Upper lobe of left lung (tissue), 6 donors: ENCODE data around the gene DOK4. TPM values are rescaled to one million over a fixed set of nuclear protein-coding genes. Genes with fewer than 3 reads are reported as not detected.
A peak's percentile ranks its signal among the peaks of the same experiment; 100 is the strongest.

Source experiments
- ATAC-seq, 2 donors: fragments of 200-7000 bp; cut with Tn5 transposase; one replicate each; pipeline ENCODE4 v1.9.1; 2022; ENCODE audit warnings: mild to moderate bottlenecking in 2 of 2, moderate library complexity in 2 of 2; ENCODE audit not compliant: low FRiP score in 2 of 2
- DNase-seq, 2 donors: peaks; one replicate each; pipeline ENCODE4 v3.0.0-alpha.2; 2019 to 2020
- H3K27ac ChIP-seq, 4 donors: fragments of 200-600 bp; sonication (generic); one replicate each; pipeline ENCODE4 v1.5.1; 2016 to 2019
- H3K27me3 ChIP-seq, 4 donors: fragments of 200-600 bp; sonication (generic); one replicate each; pipeline ENCODE4 v1.5.1; 2017 to 2019
- H3K36me3 ChIP-seq, 4 donors: fragments of 200-600 bp; sonication (generic); one replicate each; pipeline ENCODE4 v1.5.1; 2016 to 2019
- H3K4me1 ChIP-seq, 4 donors: fragments of 200-600 bp; sonication (generic); one replicate each; pipeline ENCODE4 v1.5.1; 2018 to 2019
- H3K4me3 ChIP-seq, 4 donors: fragments of 200-600 bp; sonication (generic); one replicate each; pipeline ENCODE4 v1.5.1; 2017 to 2019; ENCODE audit warnings: mild to moderate bottlenecking in 2 of 4, moderate library complexity in 1 of 4
- H3K9me3 ChIP-seq, 4 donors: fragments of 200-600 bp; sonication (generic); one replicate each; pipeline ENCODE4 v1.5.1; 2018 to 2019
- EP300 ChIP-seq, 4 donors: sonication (generic); formaldehyde crosslinking; IDR thresholded peaks; one replicate each; pipeline ENCODE4 v1.5.1; 2017; ENCODE audit warnings: antibody characterized with exemption in 4 of 4, control low read depth in 2 of 4
- POLR2A ChIP-seq, 4 donors: fragments of 450-650 bp; IDR thresholded peaks; one replicate each; pipeline ENCODE4 v1.5.1; 2016 to 2017; ENCODE audit warnings: antibody characterized with exemption in 4 of 4, mild to moderate bottlenecking in 2 of 4
- POLR2AphosphoS5 ChIP-seq, 2 donors: sonication (generic); formaldehyde crosslinking; IDR thresholded peaks; one replicate each; pipeline ENCODE4 v1.5.1; 2017; ENCODE audit warnings: antibody characterized with exemption in 2 of 2
- WGBS, 2 donors: methylation state at CpG; one replicate each; pipeline ENCODE4 v1.1.5; 2017 to 2018; 5-methylcytosine and 5-hydroxymethylcytosine counted together
- total RNA-seq, 6 donors: library from RNA; depleted of rRNA in 4 of 6; stranded (reverse); fragments of >200 nt in 4 of 6; gene quantifications; one replicate each; pipeline versions ENCODE4 v1.1.0 to v1.2.1, GENCODE V29; 2016 to 2021
- TF ChIP-seq, protein P1 (sequence below), 6 experiments: fragments of 450-650 bp in 4 of 6; fragments of 200-600 bp in 2 of 6; sonication (generic) in 2 of 6; IDR thresholded peaks; one replicate each; pipeline ENCODE4 v1.5.1; 2016 to 2019; ENCODE audit warnings: antibody characterized with exemption in 6 of 6
- donor health status: DM: no; HTN: no; CAD: no; lungs with moderate emphysema.
- donor health status: DM: no; HTN: yes; CAD: no; lungs with severe emphysema.

DOK4 gene
- total RNA-seq, 6 donors from 2014 or later: 36.7 to 87.3 (median 54.1) TPM

DNA sequence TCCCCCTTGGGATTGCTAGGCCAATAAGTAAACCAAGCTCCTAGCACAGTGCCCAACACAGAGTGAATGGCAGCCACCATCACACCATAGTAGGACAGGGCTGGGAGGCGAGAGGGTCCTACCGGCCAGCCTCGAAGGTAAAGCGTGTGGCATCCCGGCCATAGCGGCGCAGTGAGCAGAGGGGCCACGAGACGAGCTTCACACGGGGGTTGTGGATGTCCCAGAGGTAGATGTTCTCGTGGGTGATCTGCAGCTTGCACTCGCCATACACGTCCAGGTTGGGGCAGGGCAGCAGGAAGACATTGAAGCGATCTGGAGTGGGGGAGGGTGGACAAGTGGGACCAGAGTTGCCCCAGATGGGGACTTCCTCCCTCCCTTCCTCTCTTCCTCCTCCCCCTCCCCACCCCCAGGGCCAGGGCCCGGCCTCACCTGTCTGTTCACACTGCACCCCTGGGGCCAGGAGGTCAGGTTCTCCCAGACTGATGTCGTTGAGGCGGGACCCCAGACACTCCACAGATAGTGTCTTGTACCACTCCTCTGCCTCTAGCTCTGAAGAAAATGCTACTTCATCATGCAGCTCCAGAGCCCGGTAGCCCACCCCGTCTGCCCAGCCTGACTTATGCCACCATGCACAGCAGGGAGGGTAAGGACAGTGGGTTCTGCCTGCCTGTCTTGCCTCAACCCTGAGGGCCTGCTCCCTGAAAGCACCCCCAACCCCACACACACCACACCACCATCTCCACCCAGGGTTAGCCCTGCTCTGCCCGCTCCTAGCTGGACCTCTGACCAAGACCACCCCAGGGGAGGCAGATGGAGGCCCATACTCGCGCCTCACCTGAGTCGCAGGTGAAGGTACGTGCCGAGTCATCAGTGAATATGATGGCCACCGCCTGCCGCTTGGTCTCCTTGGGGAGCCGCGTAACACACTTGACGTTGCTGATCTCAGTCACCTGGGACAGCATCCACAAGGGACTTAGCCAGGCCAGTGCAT is 11.3 kb downstream of the DOK4 start:
- peaks cover 10 to 53% (median 39%) of the 10 kb centered on the region in 4 donors for H3K36me3 ChIP-seq
- ATAC-seq (no peak), DNase-seq (peak in 1 of 2 donors; percentile 34)
- H3K4me1 ChIP-seq: peaks cover 45 to 74% (median 63%) of the 10 kb centered on the region in 4 donors
- no peak overlapping the region for H3K4me3 ChIP-seq
- TF ChIP-seq POLR2AphosphoS5 (IDR thresholded peaks at IDR 0.05): no peak
- no peaks in the 10 kb centered on the region for H3K27me3 ChIP-seq
- 82 to 84% methylated on average over 26 to 30 of the region's 30 CpGs for WGBS, 2 donors
- H3K27ac ChIP-seq: no peak overlapping the region
- H3K9me3 ChIP-seq: no peaks in the 10 kb centered on the region

DNA sequence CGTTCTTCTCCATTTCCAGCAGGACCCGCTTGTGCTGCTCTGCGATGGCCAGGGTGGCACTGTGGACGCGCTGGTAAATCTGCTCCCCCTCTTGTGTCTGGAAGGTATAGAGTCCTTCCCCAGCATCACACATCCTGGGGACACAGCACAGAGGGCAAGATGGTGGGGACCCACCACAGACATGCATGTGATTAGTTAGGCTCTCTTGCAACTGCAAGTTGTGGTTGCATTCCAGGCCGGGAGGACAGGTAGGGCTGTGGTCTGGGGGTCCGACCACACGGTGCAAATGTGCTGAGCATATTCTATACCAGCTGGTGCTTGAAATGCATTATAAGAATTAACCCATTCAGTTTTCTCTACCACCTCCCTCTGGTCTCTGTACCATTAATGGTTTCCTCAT is 12.4 kb downstream of the DOK4 start:
- Histone ChIP-seq H3K4me3 (no peak overlapping the region), H3K4me1 (peaks cover 41 to 71% (median 60%) of the 10 kb centered on the region in 4 donors), H3K9me3 (no peaks in the 10 kb centered on the region), H3K27me3 (no peaks in the 10 kb centered on the region), H3K27ac (no peak overlapping the region), H3K36me3 (peaks cover 19 to 64% (median 49%) of the 10 kb centered on the region in 4 donors)
- WGBS, 2 donors: 79 to 91% methylated on average over 8 of the region's 8 CpGs
- TF ChIP-seq EP300 (IDR thresholded peaks at IDR 0.05): no peak
- TF ChIP-seq, protein P1, sequence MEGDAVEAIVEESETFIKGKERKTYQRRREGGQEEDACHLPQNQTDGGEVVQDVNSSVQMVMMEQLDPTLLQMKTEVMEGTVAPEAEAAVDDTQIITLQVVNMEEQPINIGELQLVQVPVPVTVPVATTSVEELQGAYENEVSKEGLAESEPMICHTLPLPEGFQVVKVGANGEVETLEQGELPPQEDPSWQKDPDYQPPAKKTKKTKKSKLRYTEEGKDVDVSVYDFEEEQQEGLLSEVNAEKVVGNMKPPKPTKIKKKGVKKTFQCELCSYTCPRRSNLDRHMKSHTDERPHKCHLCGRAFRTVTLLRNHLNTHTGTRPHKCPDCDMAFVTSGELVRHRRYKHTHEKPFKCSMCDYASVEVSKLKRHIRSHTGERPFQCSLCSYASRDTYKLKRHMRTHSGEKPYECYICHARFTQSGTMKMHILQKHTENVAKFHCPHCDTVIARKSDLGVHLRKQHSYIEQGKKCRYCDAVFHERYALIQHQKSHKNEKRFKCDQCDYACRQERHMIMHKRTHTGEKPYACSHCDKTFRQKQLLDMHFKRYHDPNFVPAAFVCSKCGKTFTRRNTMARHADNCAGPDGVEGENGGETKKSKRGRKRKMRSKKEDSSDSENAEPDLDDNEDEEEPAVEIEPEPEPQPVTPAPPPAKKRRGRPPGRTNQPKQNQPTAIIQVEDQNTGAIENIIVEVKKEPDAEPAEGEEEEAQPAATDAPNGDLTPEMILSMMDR (IDR thresholded peaks at IDR 0.05): no peak
- TF ChIP-seq POLR2A (IDR thresholded peaks at IDR 0.05): no peak
- no peak for TF ChIP-seq POLR2AphosphoS5 (IDR thresholded peaks at IDR 0.05)
- DNase-seq: no peak
- ATAC-seq: no peak

DNA sequence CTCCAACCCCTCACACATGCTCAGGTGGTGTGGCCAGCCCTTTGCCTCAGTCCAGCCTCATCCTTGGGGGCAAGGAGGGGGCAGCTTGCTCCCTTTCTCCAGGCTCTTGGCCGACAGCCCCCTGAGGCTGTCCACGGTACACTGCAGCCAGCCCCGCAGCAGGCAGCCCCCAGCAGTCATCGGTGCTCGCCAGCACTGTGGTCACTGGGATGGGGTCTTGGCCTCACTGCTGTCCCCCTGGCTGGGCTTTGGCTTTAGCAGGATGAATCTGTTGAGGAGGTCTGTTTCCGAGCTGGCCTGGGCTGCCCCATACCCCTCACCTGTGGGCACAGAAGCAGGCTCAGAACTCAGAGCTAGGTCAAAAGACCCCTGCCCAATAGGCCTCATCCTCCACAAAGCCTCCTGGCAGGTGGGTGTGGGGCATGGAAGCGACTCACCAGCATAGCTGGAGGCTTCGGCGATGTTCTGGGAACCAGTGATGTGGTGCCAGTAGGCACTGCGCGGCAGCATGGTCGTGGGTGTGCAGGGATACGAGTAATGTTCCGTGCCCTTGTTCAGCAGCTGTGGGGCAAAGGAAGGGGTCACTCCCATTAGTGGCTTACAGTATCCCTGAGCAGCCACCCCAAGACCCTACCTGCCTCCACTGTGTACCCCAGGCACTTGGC is 13.0 kb downstream of the DOK4 start:
- Histone ChIP-seq H3K4me3 (no peak overlapping the region), H3K9me3 (no peaks in the 10 kb centered on the region), H3K4me1 (peaks cover 38 to 65% (median 54%) of the 10 kb centered on the region in 4 donors), H3K27me3 (no peaks in the 10 kb centered on the region), H3K27ac (peak overlapping the region in 2 of 4 donors; percentile 25 to 36), H3K36me3 (peaks cover 20 to 70% (median 55%) of the 10 kb centered on the region in 4 donors)
- TF ChIP-seq POLR2A (IDR thresholded peaks at IDR 0.05) (peak in 1 of 4 donors; percentile 9), EP300 (IDR thresholded peaks at IDR 0.05) (no peak), POLR2AphosphoS5 (IDR thresholded peaks at IDR 0.05) (no peak)
- TF ChIP-seq, protein P1 (IDR thresholded peaks at IDR 0.05): no peak
- 90 to 96% methylated on average over 7 to 14 of the region's 14 CpGs for WGBS, 2 donors
- peak in 1 of 2 donors; percentile 53 for DNase-seq
- ATAC-seq: no peak

DNA sequence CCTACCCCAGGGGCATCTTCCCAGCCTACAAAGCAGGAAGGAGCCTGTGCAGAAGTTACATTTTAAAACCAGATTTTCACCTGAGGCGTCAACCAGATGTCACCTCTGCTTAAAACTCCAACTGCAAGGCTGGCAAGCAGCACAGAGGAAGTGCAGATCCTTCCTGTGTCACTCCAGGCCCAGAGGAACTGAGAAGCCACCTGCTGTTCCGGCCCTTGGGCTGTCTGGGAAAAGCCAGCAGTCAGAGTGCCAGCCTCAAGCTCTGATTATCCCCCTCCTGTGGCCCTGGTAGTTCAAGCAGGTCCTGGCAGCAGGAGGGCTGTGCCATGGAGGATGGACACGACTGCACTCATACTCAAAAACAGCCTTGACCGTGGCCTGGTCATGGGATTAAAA is 13.6 kb downstream of the DOK4 start:
- peak overlapping the region in 2 of 4 donors; percentile 25 to 36 for H3K27ac ChIP-seq
- TF ChIP-seq POLR2A (IDR thresholded peaks at IDR 0.05) (no peak), EP300 (IDR thresholded peaks at IDR 0.05) (no peak), POLR2AphosphoS5 (IDR thresholded peaks at IDR 0.05) (no peak)
- TF ChIP-seq, protein P1 (IDR thresholded peaks at IDR 0.05): no peak
- no peaks in the 10 kb centered on the region for H3K27me3 ChIP-seq
- no peaks in the 10 kb centered on the region for H3K9me3 ChIP-seq
- no peak for ATAC-seq
- peaks cover 32 to 61% (median 48%) of the 10 kb centered on the region in 4 donors for H3K4me1 ChIP-seq
- WGBS, 2 donors: 47 to 78% methylated on average over 4 of the region's 4 CpGs
- no peak for DNase-seq
- peaks cover 25 to 77% (median 60%) of the 10 kb centered on the region in 4 donors for H3K36me3 ChIP-seq
- no peak overlapping the region for H3K4me3 ChIP-seq
